GM19025 (cell line): ENCODE data around the gene MYCBPAP.

ENCODE experiments used
- ATAC-seq: cut with Tn5 transposase; IDR thresholded peaks from one replicate; pipeline ENCODE4 v1.9.1; 2021; ENCODE audit warnings: mild to moderate bottlenecking, low read depth, moderate library complexity; ENCODE audit not compliant: unreplicated experiment

Gene MYCBPAP

DNA sequence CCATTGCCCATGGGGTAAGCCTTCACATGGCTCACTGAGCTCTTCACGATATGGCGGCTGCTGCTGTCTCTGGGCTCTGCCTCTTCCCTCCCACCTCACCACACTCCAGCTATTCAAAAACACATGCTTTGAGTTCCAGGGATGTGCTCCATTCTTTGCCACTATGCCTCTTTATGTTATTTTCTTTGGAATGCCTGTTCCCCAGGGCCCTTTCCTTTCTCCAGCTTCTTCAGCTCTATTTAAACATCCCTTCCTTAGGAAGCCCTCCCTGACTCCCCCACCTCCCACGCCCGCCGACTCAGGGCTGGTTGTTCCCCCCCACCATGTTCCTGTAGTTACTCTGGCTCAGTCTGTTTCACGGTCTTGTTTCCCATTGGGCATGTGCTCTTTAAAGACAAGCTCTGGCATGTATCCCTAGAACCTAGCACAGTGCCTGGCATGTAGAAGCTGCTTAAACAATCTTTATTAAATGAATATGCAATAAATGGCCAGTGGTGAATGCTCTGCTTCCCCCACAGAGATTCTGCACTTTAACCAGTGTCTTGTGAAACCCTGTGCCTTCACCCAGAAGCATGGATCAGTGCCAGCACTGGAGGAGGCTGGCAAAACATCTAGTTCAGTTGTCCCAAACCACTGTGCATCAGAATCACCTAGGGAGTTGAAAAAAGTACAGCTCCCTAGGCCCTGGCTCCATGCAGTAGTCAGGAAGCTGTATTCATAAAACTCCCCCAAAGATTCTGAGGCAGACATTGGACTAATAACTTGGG is 6.9 kb downstream of the MYCBPAP start:
- ATAC-seq = no peak

DNA sequence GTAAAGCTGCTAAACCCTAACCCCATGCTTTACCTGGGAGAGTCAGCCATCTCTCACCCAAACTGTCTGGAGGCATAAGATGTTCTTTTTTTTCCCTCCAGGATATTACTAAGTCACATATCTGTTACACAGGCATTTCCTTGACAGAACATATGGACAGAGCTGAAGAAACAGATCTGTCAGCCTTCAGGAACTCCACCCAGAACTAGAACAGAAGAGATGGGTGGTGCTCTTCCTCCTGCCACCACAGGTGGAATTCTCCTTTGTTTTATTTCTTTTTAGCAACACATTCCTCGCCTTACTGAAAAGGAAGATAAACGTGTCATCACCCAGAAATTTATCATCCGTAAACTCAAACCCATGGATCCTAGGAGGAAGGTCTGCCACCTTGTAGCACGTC is 8.8 kb downstream of the MYCBPAP start:
- ATAC-seq = no peak

GRCh38 chr17:50517504-50518383 is 9.5 kb downstream of the MYCBPAP start:
- ATAC-seq = no peak

DNA sequence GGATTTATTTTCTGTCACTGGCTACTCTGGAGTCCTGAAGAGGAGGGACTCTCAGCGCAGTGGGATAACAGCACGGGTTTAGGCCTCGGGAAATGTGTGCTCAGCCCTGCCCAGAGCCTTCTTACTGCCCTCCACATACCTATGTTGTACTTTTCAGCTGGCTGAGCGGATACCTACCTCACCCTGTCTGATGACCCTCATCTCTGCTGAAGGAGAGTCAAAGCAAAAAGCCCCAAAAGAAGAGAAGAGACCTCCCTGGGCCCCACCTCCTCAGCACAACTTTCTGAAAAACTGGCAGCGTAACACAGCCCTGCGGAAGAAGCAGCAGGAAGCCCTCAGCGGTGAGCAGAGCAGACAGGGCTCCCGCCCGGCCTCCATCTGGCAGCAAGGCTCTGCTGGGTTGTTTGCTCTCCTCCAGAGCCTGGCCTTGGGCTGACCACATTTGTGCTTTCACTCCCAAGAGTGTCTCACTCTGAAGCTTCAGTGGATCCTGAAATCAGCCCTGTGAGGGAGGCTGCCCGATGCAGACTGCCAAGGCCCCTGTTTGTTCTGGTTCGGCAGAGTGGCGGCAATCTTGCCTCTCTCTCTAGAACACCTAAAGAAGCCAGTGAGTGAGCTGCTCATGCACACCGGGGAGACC is 10.3 kb downstream of the MYCBPAP start:
- no peak for ATAC-seq

GRCh38 chr17:50519141-50519834 is 11.0 kb downstream of the MYCBPAP start:
- no peak for ATAC-seq

- no peak for ATAC-seq
Measured at GRCh38 chr17:50520483-50520882, 12.2 kb downstream of the MYCBPAP start.

GRCh38 chr17:50521514-50521913 is 13.3 kb downstream of the MYCBPAP start:
- ATAC-seq = no peak

DNA sequence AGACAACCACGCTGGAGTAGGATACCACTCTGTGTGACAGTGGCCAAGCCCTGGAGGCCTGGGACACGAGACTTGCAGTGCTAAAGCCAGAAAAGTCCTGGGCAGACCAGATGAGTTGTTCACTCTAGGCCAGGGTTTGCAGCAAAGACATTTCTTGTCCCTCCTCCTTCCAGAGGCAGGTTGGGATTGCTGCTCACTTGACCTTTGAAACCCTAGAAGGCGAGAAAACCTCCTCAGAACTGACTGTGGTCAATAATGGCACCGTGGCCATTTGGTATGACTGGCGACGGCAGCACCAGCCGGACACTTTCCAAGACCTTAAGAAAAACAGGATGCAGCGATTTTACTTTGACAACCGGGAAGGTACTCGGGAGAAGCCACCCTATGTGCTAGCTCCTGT is 14.5 kb downstream of the MYCBPAP start:
- no peak for ATAC-seq

DNA sequence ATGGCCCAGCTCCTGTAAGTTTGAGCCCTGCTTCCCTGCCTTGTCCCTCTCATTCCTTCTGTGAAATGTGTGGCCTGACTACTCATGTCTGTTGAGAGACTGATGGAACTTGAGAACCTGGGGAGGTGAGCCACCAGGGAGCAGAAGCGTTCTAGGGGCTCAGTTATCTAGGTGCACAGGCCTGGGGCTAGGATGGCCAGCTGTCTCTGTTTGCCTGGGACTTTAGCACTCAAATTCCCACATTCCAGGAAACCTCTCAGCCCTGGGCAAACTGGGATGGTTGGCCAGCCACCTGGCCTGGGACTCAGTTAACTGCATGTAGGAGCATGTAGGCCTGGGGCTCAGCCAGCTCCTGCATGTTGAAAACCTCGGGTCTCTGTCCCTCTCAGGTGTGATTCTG is 15.0 kb downstream of the MYCBPAP start:
- no peak for ATAC-seq

GRCh38 chr17:50524838-50525237 is 16.6 kb downstream of the MYCBPAP start:
- no peak for ATAC-seq

DNA sequence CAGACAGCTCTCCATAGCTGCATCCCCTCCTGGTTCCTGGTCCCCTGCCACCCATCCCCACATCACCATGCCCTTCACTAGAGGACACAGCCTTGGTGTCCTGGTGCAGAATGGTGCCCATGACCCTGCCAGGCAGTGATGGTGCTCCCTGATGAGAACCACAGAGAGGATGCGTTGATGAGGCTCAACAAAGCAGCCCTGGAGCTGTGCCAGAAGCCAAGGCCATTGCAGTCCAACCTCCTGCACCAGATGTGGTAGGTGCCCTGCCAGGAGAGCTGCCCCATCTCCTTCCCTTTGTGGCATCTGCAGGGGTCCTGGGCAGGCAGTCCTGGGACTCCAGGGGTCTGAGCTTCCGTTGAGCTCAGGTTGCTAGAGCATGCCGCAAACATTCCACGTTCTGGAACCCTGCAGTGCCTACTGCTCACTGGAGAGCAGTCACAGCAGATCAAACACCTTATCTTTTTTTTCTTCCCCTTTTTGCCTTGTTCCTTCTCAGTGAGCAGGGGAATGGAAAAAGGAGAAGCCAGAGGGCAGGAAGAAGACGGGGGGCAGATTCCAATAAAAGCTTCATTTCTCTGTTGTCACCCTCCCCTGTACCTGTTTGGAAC is 19.0 kb downstream of the MYCBPAP start:
- no peak for ATAC-seq

GRCh38 chr17:50527949-50528474 is 19.8 kb downstream of the MYCBPAP start:
- no peak for ATAC-seq

DNA sequence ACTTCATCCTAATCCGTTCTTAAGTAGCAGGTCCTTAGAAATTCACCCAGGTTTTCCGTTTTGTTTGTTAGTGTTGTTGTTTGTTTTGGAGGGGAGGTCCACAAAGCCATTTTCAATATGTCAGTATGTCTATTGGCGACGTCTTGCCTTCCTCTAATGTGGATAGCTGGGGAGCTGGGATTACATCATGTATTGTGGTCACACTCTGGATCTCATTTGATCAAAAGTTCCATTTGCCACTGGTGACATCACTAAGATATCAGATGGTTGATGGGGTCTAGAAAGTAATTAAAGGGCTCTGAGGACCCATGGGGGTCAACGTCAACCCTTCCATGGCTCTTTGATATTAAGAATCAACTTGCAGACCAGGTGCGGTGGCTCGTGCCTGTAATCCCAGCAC is 21.6 kb downstream of the MYCBPAP start:
- ATAC-seq = no peak

GRCh38 chr17:50531428-50532025 is 23.3 kb downstream of the MYCBPAP start:
- ATAC-seq = no peak

- ATAC-seq = no peak
Measured at GRCh38 chr17:50532452-50533024, 24.3 kb downstream of the MYCBPAP start, which contains the start of gene EPN3. TSS of gene EPN3 (plus strand) at chr17:50532735. CDS start at chr17:50536557, 3,822 bp downstream.

DNA sequence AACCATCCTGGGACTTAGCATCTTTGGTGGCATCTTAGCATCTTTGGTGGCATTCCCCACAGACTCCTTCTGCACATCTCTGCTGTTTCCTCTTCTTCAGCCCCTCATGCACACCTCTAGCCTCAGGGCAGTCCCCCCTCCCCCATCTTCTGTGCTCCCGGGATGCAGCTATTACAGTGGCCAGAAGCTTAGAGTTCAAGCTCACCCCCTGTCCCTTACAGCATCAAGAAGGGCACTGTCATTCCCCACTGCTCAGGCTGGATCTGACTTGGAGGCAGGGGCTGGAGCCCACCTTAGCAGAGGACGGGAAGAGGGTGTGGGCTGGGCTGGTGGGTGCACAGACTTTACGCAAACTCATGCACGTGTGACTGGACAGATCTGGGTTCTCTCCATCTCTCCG is 24.9 kb downstream of the MYCBPAP start:
- no peak for ATAC-seq

GRCh38 chr17:50533720-50534148 is 25.5 kb downstream of the MYCBPAP start:
- no peak for ATAC-seq

DNA sequence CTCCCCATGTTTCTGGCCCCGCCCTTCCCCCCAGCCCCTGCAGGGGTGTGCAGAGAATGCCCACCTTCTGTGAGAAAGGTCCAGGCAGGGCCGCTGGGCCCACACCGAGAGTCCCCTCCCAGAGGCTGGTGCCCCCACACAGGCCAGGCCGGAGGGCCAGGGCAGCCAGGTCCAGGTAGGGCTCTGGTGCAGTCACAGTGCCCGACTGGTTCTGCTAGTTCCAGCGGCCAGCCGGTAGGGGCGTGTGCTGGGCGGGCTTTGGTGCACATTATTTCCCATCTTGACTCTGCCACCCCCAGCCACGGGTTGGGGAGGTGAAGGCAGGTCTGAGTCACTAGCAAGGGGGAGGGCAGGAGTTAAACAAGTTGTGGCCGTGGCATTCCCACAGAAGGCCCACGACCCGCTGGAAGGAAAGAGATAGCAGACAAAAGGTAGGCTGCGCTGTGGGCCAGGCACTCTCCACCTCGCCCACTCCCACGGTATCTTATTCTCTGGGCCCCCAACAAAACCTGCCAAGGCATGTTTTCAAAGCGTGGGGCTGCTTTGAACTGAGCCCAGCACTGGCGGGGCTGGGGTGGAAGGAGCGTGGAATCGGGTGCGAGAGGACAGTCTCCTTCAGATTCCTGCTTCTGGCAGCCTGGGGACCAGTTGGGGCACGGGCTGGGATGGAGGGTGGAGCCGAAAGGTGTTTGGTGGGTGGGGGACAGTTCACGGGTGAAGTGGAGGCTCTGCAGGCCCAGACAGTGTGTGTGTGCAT is 26.2 kb downstream of the MYCBPAP start:
- ATAC-seq = no peak

DNA sequence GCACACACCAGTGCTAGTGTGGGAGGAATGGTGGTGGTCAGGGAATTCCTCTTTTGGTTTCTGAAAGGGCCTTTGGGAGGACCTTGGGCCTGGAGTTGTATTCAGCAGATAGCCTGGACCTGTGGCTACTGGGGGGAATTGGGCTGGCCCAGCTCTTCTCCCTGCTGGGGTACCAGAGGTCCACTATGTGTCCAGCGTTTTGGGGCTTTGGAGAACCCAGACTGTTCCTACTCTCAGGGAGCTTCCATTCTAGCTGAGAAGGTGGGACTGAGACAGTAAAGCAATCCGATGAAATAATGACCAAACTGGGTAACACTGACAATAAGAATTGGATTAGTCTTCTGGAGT is 26.7 kb downstream of the MYCBPAP start:
- ATAC-seq = no peak
